Transverse colon (tissue), 4 donors: Measurements from ENCODE around the gene C21orf91. TPM values are rescaled to one million over a fixed set of nuclear protein-coding genes. Genes with fewer than 3 reads are reported as not detected.

Experiments used
- DNase-seq: peaks from one replicate; pipeline ENCODE4 v3.0.0-alpha.2; 2019
- H3K27ac ChIP-seq, 4 donors: fragments of 200-600 bp; sonication (generic); 2 replicates each; pipeline ENCODE4 v1.5.1; 2016 to 2018; ENCODE audit warnings: inconsistent platforms in 4 of 4
- H3K27me3 ChIP-seq: fragments of 200-600 bp; sonication (generic); 2 replicates; pipeline ENCODE4 v1.5.1; 2017; ENCODE audit warnings: inconsistent platforms
- H3K36me3 ChIP-seq, 4 donors: fragments of 200-600 bp; sonication (generic); 2 replicates each; pipeline ENCODE4 v1.5.1; 2017 to 2019; ENCODE audit warnings: inconsistent platforms in 4 of 4
- H3K4me1 ChIP-seq, 4 donors: fragments of 200-600 bp; sonication (generic); 2 replicates each; pipeline ENCODE4 v1.5.1; 2017 to 2020; ENCODE audit warnings: inconsistent platforms in 4 of 4
- H3K4me3 ChIP-seq, 4 donors: fragments of 200-600 bp; sonication (generic); 1 replicate in 1 of 4; 2 replicates in 3 of 4; pipeline versions ENCODE4 v1.5.1 to v1.6.1; 2017 to 2019; ENCODE audit warnings: inconsistent platforms in 4 of 4
- H3K9me3 ChIP-seq, 2 donors: fragments of 200-600 bp; sonication (generic); 2 replicates each; pipeline ENCODE4 v1.5.1; 2017 to 2019; ENCODE audit warnings: inconsistent platforms in 2 of 2
- EP300 ChIP-seq: sonication (generic); formaldehyde crosslinking; IDR thresholded peaks from one replicate; pipeline ENCODE4 v1.6.1; 2017; ENCODE audit warnings: antibody characterized with exemption, low read depth
- POLR2A ChIP-seq: fragments of 450-650 bp; IDR thresholded peaks from one replicate; pipeline ENCODE4 v1.6.1; 2016; ENCODE audit warnings: antibody characterized with exemption, mild to moderate bottlenecking, moderate library complexity
- POLR2AphosphoS5 ChIP-seq, 3 donors: sonication (generic); formaldehyde crosslinking; IDR thresholded peaks; one replicate each; pipeline ENCODE4 v1.6.1; 2016; ENCODE audit warnings: antibody characterized with exemption in 3 of 3
- WGBS, 2 donors: methylation state at CpG; one replicate each; pipeline ENCODE4 v1.1.5; 2018; ENCODE audit warnings: low coverage in 1 of 2; 5-methylcytosine and 5-hydroxymethylcytosine counted together
- in situ Hi-C, 4 donors: fragments of 200-750 bp; cut with MboI; loops; one replicate each; pipeline versions ENCODE4 v1.15.0 to v1.15.1; 2017; ENCODE audit warnings: low sequenced_read_pairs in 3 of 4, low pct_ligation_motif_present in 1 of 4, low pct_unique_long_range_greater_than_20kb in 1 of 4
- intact Hi-C: fragments of 100-400 bp; cut with DNase I; formaldehyde crosslinking; loops from one replicate; pipeline ENCODE4 v1.15.1; 2023; ENCODE audit warnings: low total_unique reads
- total RNA-seq, 4 donors: library from RNA; depleted of rRNA; stranded (reverse); fragments of >200 nt; gene quantifications; one replicate each; pipeline ENCODE4 v1.1.0, GENCODE V29; 2016
- TF ChIP-seq, protein P1 (sequence below), 5 experiments: fragments of 200-600 bp in 3 of 5; fragments of 450-650 bp in 2 of 5; sonication (generic) in 3 of 5; IDR thresholded peaks; 1 replicate in 2 of 5; 2 replicates in 3 of 5; pipeline ENCODE4 v1.5.1; 2016 to 2017; ENCODE audit warnings: antibody characterized with exemption in 5 of 5, inconsistent platforms in 3 of 5, mild to moderate bottlenecking in 2 of 5, moderate library complexity in 1 of 5

The C21orf91 gene
- total RNA-seq, 4 donors from 2014 or later: 3.2 to 10.8 (median 5.6) TPM

DNA sequence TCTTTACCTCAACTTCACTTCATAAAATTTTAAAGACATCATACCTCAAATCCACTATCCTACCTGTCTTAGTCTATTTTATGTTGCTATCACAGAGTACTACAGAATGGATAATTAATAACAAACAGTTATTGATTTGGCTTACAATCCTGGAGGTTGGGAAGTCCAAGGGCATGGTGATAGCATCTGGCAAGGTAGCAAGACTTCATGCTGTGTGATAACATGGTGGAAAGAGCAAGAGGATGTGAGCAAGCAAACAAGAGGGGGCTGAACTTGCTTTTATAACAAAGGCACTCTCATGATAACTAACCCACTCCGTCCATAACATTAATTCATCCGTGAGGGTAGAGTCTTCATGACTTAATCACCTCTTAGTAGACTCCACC lies 33.8 kb downstream of the C21orf91 start:
- DNase-seq: no peak
- in situ Hi-C loops (no loop called here), intact Hi-C loops (no loop called here)
- WGBS, 2 donors: 85 to 98% methylated on average over 2 of the region's 2 CpGs
- Histone ChIP-seq H3K36me3 (no peaks in the 10 kb centered on the region), H3K4me1 (peaks cover 0 to 4% (median 0%) of the 10 kb centered on the region in 4 donors), H3K27ac (peak overlapping the region in 3 of 4 donors; percentile 0 to 44 (median 21)), H3K4me3 (no peak overlapping the region), H3K27me3 (no peaks in the 10 kb centered on the region), H3K9me3 (no peaks in the 10 kb centered on the region)
- TF ChIP-seq POLR2AphosphoS5 (IDR thresholded peaks at IDR 0.05) (no peak), EP300 (no peak), POLR2A (no peak)
- TF ChIP-seq, protein P1, sequence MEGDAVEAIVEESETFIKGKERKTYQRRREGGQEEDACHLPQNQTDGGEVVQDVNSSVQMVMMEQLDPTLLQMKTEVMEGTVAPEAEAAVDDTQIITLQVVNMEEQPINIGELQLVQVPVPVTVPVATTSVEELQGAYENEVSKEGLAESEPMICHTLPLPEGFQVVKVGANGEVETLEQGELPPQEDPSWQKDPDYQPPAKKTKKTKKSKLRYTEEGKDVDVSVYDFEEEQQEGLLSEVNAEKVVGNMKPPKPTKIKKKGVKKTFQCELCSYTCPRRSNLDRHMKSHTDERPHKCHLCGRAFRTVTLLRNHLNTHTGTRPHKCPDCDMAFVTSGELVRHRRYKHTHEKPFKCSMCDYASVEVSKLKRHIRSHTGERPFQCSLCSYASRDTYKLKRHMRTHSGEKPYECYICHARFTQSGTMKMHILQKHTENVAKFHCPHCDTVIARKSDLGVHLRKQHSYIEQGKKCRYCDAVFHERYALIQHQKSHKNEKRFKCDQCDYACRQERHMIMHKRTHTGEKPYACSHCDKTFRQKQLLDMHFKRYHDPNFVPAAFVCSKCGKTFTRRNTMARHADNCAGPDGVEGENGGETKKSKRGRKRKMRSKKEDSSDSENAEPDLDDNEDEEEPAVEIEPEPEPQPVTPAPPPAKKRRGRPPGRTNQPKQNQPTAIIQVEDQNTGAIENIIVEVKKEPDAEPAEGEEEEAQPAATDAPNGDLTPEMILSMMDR (IDR thresholded peaks at IDR 0.05): no peak

DNA sequence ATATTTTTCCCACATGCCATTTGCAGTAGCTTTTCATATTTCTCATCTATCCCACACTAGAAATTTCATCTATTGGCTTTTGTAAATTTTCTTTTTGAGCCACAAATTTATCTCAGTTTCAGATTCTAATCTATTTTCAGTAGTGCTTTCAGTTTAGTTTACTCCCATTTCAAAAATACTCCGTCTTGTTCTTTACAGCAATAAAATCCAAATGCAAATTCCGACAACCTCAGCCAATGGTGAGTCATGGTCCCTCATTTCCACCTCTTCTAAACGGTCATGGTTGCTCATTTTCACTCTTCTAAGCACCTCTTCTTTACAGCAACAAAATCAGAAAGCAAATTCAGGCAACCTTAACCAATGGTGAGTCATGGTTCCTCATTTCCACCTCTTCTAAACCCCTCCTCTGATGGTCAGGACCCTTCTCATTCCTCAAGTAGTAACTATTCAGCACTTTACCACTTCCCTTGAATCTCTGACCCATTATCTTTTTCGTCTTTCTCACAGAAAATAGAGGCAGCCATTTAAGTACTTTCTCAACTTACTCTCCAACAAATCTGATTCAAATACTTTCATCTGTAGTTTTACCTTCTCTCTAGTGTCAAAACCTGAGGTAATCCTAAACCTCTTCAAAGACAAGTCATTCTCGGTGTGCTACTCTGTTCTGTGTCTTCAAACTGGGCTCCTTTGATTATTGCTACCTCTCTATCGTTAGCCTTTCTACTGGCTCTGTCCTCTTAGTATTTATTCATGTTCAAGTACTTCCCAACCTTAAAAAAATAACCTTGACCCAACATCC lies 34.4 kb downstream of the C21orf91 start:
- H3K27ac ChIP-seq: peak overlapping the region; percentile 21 to 62 (median 56)
- 56 to 65% methylated on average over 5 to 6 of the region's 6 CpGs for WGBS, 2 donors
- in situ Hi-C loops: no loop called here
- H3K4me1 ChIP-seq: peaks cover 0 to 4% (median 0%) of the 10 kb centered on the region in 4 donors
- H3K4me3 ChIP-seq: no peak overlapping the region
- DNase-seq: peak; percentile 30
- H3K9me3 ChIP-seq: no peaks in the 10 kb centered on the region
- no peaks in the 10 kb centered on the region for H3K36me3 ChIP-seq
- TF ChIP-seq POLR2A: no peak
- TF ChIP-seq, protein P1 (IDR thresholded peaks at IDR 0.05): no peak
- intact Hi-C loops: no loop called here
- no peaks in the 10 kb centered on the region for H3K27me3 ChIP-seq

DNA sequence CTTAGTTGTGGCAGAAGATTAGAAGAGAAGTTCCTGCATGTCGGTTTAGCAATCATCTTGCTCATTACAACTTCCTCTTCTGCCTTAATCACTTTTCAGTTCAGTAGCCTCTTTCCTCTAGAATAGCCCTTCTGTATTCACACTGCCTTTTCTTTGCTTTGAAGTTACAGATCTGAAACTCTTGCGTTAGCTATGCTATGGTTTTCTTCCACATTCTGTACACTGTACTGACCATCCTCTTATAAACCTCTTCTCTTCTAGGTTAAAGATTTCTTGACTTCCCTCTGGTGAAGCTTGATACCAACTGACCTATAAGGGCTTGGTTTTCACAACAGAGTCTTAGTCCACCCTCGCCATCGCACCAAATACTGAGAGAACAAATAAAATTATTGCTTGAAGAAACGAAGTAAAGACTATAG lies 35.0 kb downstream of the C21orf91 start:
- no peaks in the 10 kb centered on the region for H3K27me3 ChIP-seq
- peak overlapping the region; percentile 1 to 62 (median 56) for H3K27ac ChIP-seq
- WGBS, 2 donors: 61 to 71% methylated on average over 5 of the region's 5 CpGs
- H3K4me3 ChIP-seq: no peak overlapping the region
- intact Hi-C loops: no loop called here
- no peak for DNase-seq
- no peaks in the 10 kb centered on the region for H3K9me3 ChIP-seq
- peaks cover 0 to 4% (median 0%) of the 10 kb centered on the region in 4 donors for H3K4me1 ChIP-seq
- TF ChIP-seq, protein P1 (IDR thresholded peaks at IDR 0.05): no peak
- no peak for TF ChIP-seq EP300
- no peak for TF ChIP-seq POLR2A
- no peak for TF ChIP-seq POLR2AphosphoS5 (IDR thresholded peaks at IDR 0.05)
- in situ Hi-C loops: no loop called here
- H3K36me3 ChIP-seq: no peaks in the 10 kb centered on the region

DNA sequence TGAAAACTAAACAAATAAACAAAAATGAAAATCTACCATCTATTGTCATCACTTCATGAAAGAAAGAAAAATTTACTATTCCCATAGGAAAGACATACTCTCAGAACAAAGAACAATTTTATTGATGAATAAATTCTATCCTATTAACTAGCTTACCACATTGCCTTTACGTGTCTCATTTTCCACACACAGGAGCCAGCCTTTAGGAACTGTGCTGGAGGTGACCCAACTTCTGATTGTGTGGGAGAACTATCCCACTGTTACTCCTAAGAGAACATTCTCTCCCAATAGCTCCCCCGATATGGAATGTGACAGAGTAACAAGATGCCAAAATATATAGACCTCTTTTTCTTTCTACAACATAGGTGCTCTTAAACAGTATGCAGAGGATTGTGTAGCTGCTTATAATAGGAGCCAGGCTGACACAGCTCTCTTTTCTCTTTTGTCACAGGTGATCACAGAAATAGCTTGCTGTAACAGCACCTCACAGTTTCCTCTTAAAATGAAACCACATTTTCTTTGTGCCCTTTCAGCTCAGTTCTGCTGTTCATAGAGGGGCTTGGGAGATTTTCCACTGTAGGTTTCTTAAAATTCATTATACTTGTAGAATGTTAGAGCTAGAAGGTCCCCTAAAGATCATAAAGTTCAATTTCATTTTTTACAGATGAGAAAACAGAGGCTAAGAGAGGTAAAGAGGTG lies 35.5 kb downstream of the C21orf91 start:
- 75 to 83% methylated on average over 2 of the region's 2 CpGs for WGBS, 2 donors
- H3K27me3 ChIP-seq: no peaks in the 10 kb centered on the region
- TF ChIP-seq EP300: no peak
- H3K27ac ChIP-seq: peak overlapping the region; percentile 17 to 62 (median 56)
- peak; percentile 22 for DNase-seq
- H3K36me3 ChIP-seq: no peaks in the 10 kb centered on the region
- H3K9me3 ChIP-seq: no peaks in the 10 kb centered on the region
- intact Hi-C loops: no loop called here
- peaks cover 0 to 4% (median 0%) of the 10 kb centered on the region in 4 donors for H3K4me1 ChIP-seq
- in situ Hi-C loops: no loop called here
- H3K4me3 ChIP-seq: no peak overlapping the region
